CD4-positive, alpha-beta T cell treated with Interleukin-15 for 4 hours (primary cell): Measurements from ENCODE around the gene EML5.
A peak's percentile ranks its signal among the peaks of the same experiment; 100 is the strongest.

Experiments used
- DNase-seq: peaks from one replicate; pipeline ENCODE4 v3.0.0-alpha.2; 2020; ENCODE audit warnings: low spot score

Gene EML5

GRCh38 chr14:88614218-88614907 lies 178.4 kb downstream of the EML5 start:
- no peak for DNase-seq

- DNase-seq, result no peak
Measured at GRCh38 chr14:88613552-88614010, 179.2 kb downstream of the EML5 start.

- DNase-seq, result no peak
Measured at GRCh38 chr14:88612981-88613380, 179.8 kb downstream of the EML5 start.

- DNase-seq, result no peak
Measured at GRCh38 chr14:88611878-88612277, 180.9 kb downstream of the EML5 start.

- DNase-seq, result no peak
Measured at GRCh38 chr14:88607829-88608228, 184.9 kb downstream of the EML5 start.

GRCh38 chr14:88605594-88605993 lies 187.2 kb downstream of the EML5 start:
- no peak for DNase-seq

GRCh38 chr14:88604212-88604611 lies 188.5 kb downstream of the EML5 start:
- no peak for DNase-seq

- no peak for DNase-seq
Measured at GRCh38 chr14:88599761-88600439, 192.9 kb downstream of the EML5 start.

GRCh38 chr14:88599326-88599725 lies 193.4 kb downstream of the EML5 start:
- DNase-seq, result no peak

- no peak for DNase-seq
Measured at GRCh38 chr14:88598097-88598675, 194.6 kb downstream of the EML5 start.

- no peak for DNase-seq
Measured at GRCh38 chr14:88597601-88598000, 195.2 kb downstream of the EML5 start.

- no peak for DNase-seq
Measured at GRCh38 chr14:88597038-88597437, 195.7 kb downstream of the EML5 start.

GRCh38 chr14:88592031-88592430 lies 200.7 kb downstream of the EML5 start:
- DNase-seq, result no peak

- no peak for DNase-seq
Measured at GRCh38 chr14:88590173-88590572, 202.6 kb downstream of the EML5 start.

- no peak for DNase-seq
Measured at GRCh38 chr14:88588081-88588480, 204.7 kb downstream of the EML5 start.

GRCh38 chr14:88584451-88584850 lies 208.3 kb downstream of the EML5 start:
- no peak for DNase-seq

- DNase-seq, result no peak
Measured at GRCh38 chr14:88576222-88576621, 216.5 kb downstream of the EML5 start.

GRCh38 chr14:88572117-88572516 lies 220.6 kb downstream of the EML5 start:
- no peak for DNase-seq

- DNase-seq, result no peak
Measured at GRCh38 chr14:88568196-88568595, 224.6 kb downstream of the EML5 start.

GRCh38 chr14:88565427-88565826 lies 227.3 kb downstream of the EML5 start:
- no peak for DNase-seq

- DNase-seq, result no peak
Measured at GRCh38 chr14:88563845-88564244, 228.9 kb downstream of the EML5 start.

GRCh38 chr14:88562831-88563686 lies 229.7 kb downstream of the EML5 start, which contains the start of gene ZC3H14:
Gene ZC3H14, plus strand, starts transcription at chr14:88563037. Its CDS starts 97 bp downstream, at chr14:88563134.
- DNase-seq, result peak; percentile 89
